Heart left ventricle (tissue), 16 donors: ENCODE measurements around the gene NANOS2. TPM values are rescaled to one million over a fixed set of nuclear protein-coding genes. Genes with fewer than 3 reads are reported as not detected.

ENCODE experiments used
- ATAC-seq, 4 donors: fragments of 200-7000 bp; cut with Tn5 transposase; one replicate each; pipeline ENCODE4 v1.9.1; 2020 to 2022; ENCODE audit warnings: moderate library complexity in 4 of 4, mild to moderate bottlenecking in 3 of 4, moderate number of reproducible peaks in 1 of 4
- DNase-seq, 5 donors: peaks; one replicate each; pipeline ENCODE4 v3.0.0-alpha.2; 2020
- H3K27ac ChIP-seq, 12 donors: fragments of 200-600 bp; sonication (generic) in 4 of 12; one replicate each; pipeline versions ENCODE4 v1.5.0 to v1.8.0; 2016 to 2022; ENCODE audit warnings: mild to moderate bottlenecking in 2 of 12
- H3K27me3 ChIP-seq, 9 donors: fragments of 200-600 bp; sonication (generic) in 2 of 9; one replicate each; pipeline versions ENCODE4 v1.5.1 to v1.8.0; 2016 to 2022; ENCODE audit warnings: mild to moderate bottlenecking in 3 of 9
- H3K36me3 ChIP-seq, 9 donors: fragments of 200-600 bp; sonication (generic) in 2 of 9; one replicate each; pipeline versions ENCODE4 v1.5.0 to v1.8.0; 2018 to 2022; ENCODE audit warnings: mild to moderate bottlenecking in 2 of 9
- H3K4me1 ChIP-seq, 12 donors: fragments of 200-600 bp; sonication (generic) in 4 of 12; one replicate each; pipeline versions ENCODE4 v1.5.0 to v1.8.0; 2016 to 2022; ENCODE audit warnings: mild to moderate bottlenecking in 3 of 12
- H3K4me3 ChIP-seq, 12 donors: fragments of 200-600 bp; sonication (generic) in 4 of 12; one replicate each; pipeline versions ENCODE4 v1.5.0 to v1.8.0; 2017 to 2022; ENCODE audit warnings: mild to moderate bottlenecking in 9 of 12, moderate library complexity in 4 of 12
- H3K9me3 ChIP-seq, 12 donors: fragments of 200-600 bp; sonication (generic) in 4 of 12; one replicate each; pipeline versions ENCODE4 v1.5.0 to v1.8.0; 2016 to 2022; ENCODE audit warnings: mild to moderate bottlenecking in 1 of 12
- CTCF ChIP-seq, 12 donors: fragments of 200-600 bp; sonication (generic) in 4 of 12; IDR thresholded peaks; one replicate each; pipeline versions ENCODE4 v1.5.0 to v1.8.0; 2018 to 2022; ENCODE audit warnings: antibody characterized with exemption in 12 of 12, mild to moderate bottlenecking in 5 of 12
- POLR2A ChIP-seq, 2 donors: fragments of 450-650 bp; IDR thresholded peaks; one replicate each; pipeline ENCODE4 v1.6.1; 2017; ENCODE audit warnings: antibody characterized with exemption in 2 of 2, mild to moderate bottlenecking in 2 of 2, moderate library complexity in 2 of 2
- WGBS, 4 donors: extraction: QIAGEN DNeasy Blood & Tissue Kit in 2 of 4; methylation state at CpG; one replicate each; pipeline versions ENCODE4 v1.1.5 to v1.1.7; 2013 to 2018; 5-methylcytosine and 5-hydroxymethylcytosine counted together
- intact Hi-C, 10 donors: fragments of 100-400 bp; cut with DNase I; formaldehyde crosslinking; loops; one replicate each; pipeline versions ENCODE4 v1.11.1 to v1.14.2; 2022
- polyA plus RNA-seq, 2 donors: library from polyadenylated mRNA; stranded (reverse); fragments of 200-250 nt; gene quantifications; one replicate each; pipeline ENCODE4 v1.2.3, GENCODE V29; 2013
- total RNA-seq, 9 donors: library from RNA; depleted of rRNA in 2 of 9; stranded (reverse); fragments of >200 nt in 2 of 9; fragmentation: NEBNext Ultra II Directional in 3 of 9; extraction: Animal tissue kit (Norgen Biotek cat#: 25700) in 3 of 9; gene quantifications; one replicate each; pipeline versions ENCODE4 v1.1.0 to v1.2.4, GENCODE V29; 2016 to 2023
- donor health status: ischemic (EF 13 %, LVEDD 7.1; RV severe dilation, severe dysfunction).
- donor health status: healthy with polysubstance abuse.
- donor health status: DM: no; HTN: yes; CAD: no.
- donor health status: DM: no; HTN: no; CAD: no.
- donor health status: ischemic (EF 25% LVEDD 6.9; RV normal size, moderate dysfunction).
- donor health status: ischemic (EF 25% LVEDD 5.7; RV mildly dilated, moderate dysfunction).
- donor health status: healthy.
- donor health status: DM: yes; HTN: yes; CAD: no.
- donor health status: ischemic (EF 35%, LVEDD 5.7; RV mildly dilated, moderate dysfunction).
- donor health status: nonischemic (EF 11% LVEDD 7.7; RV severe dilation, severe dysfunction).
- donor health status: DM: yes; HTN: yes; CAD: no.
- donor health status: PGD.
- donor health status: ischemic (EF 29% LVEDD 5.4; RV normal size, mild dysfunction).
- donor health status: nonischemic (EF 23%, LVEDD 6.1; RV moderate dilation, normal function).

The NANOS2 gene
- total and polyA plus RNA-seq, 11 donors = not detected

DNA sequence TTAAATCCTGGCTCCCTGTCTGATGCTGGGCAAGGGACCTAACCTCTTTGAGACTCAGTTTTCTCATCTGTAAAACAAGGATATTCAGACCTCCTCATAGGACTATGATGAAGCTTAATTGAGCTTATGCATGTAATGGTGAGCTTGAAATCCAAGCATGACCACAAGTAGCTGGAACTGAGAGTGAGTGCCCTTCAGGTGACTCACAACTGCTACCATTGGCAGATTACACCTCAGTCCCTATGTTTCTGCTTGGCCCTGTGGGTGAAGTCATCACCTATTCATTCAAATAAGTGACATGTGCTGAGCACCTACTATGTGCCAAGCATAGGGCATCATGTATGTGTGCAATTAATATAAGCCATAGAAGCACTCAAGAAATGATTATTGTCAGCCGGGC, 33.3 kb upstream of the NANOS2 start:
- Histone ChIP-seq H3K27me3 (peaks cover 0 to 6% (median 3%) of the 10 kb centered on the region in 9 donors), H3K4me3 (no peak overlapping the region), H3K36me3 (peaks cover 0 to 46% (median 3%) of the 10 kb centered on the region in 9 donors), H3K27ac (no peak overlapping the region), H3K4me1 (peaks cover 0 to 7% (median 3%) of the 10 kb centered on the region in 12 donors), H3K9me3 (no peaks in the 10 kb centered on the region)
- 87 to 94% (median 91%) methylated on average over 1 of the region's 1 CpG for WGBS, 4 donors
- no peak for DNase-seq
- intact Hi-C loops = no loop called here
- TF ChIP-seq CTCF (IDR thresholded peaks at IDR 0.05) (no peak), POLR2A (IDR thresholded peaks at IDR 0.05) (no peak)
- no peak for ATAC-seq

GRCh38 chr19:45940515-45940805, 25.9 kb upstream of the NANOS2 start:
- Histone ChIP-seq H3K27me3 (peaks cover 0 to 32% (median 8%) of the 10 kb centered on the region in 9 donors), H3K27ac (no peak overlapping the region), H3K4me1 (peaks cover 0 to 4% (median 0%) of the 10 kb centered on the region in 12 donors), H3K9me3 (no peaks in the 10 kb centered on the region), H3K36me3 (peaks cover 0 to 23% (median 6%) of the 10 kb centered on the region in 9 donors), H3K4me3 (peak overlapping the region in 1 of 12 donors; percentile 39)
- no peak for DNase-seq
- TF ChIP-seq POLR2A (IDR thresholded peaks at IDR 0.05) (no peak), CTCF (IDR thresholded peaks at IDR 0.05) (no peak)
- ATAC-seq = peak in 1 of 4 donors; percentile 24
- intact Hi-C loops = no loop called here
- 60 to 79% (median 64%) methylated on average over 23 to 32 of the region's 32 CpGs for WGBS, 4 donors

GRCh38 chr19:45939792-45940514, 25.4 kb upstream of the NANOS2 start:
- WGBS, 4 donors = 39 to 53% (median 41%) methylated on average over 50 to 67 of the region's 67 CpGs
- H3K27me3 ChIP-seq = peaks cover 0 to 36% (median 8%) of the 10 kb centered on the region in 9 donors

More at GRCh38 chr19:45939792-45940514, 25.4 kb upstream of the NANOS2 start:
- intact Hi-C loops = no loop called here
- TF ChIP-seq CTCF (IDR thresholded peaks at IDR 0.05) (no peak), POLR2A (IDR thresholded peaks at IDR 0.05) (no peak)
- no peak for ATAC-seq
- peaks cover 0 to 4% (median 0%) of the 10 kb centered on the region in 12 donors for H3K4me1 ChIP-seq
- peak overlapping the region in 1 of 12 donors; percentile 39 for H3K4me3 ChIP-seq
- H3K9me3 ChIP-seq = no peaks in the 10 kb centered on the region
- peak overlapping the region in 1 of 12 donors; percentile 1 for H3K27ac ChIP-seq
- H3K36me3 ChIP-seq = peaks cover 0 to 19% (median 6%) of the 10 kb centered on the region in 9 donors
- DNase-seq = no peak
